Brain microvascular endothelial cell (primary cell): ENCODE results near the gene EYA2.

Experiments
- DNase-seq: peaks from one replicate; pipeline ENCODE4 v3.0.0-alpha.2; 2020
- H3K27ac ChIP-seq: fragments of 250-450 bp; sonication (Bioruptor Pico); 2 replicates; pipeline ENCODE4 v1.5.1; 2020; ENCODE audit warnings: mild to moderate bottlenecking, moderate library complexity
- H3K27me3 ChIP-seq: fragments of 250-450 bp; sonication (Bioruptor Pico); replicated peaks from 2 replicates; pipeline ENCODE4 v1.5.1; 2020; ENCODE audit warnings: mild to moderate bottlenecking
- H3K36me3 ChIP-seq: fragments of 250-450 bp; sonication (Bioruptor Pico); replicated peaks from 2 replicates; pipeline ENCODE4 v1.5.1; 2020; ENCODE audit warnings: mild to moderate bottlenecking
- H3K4me3 ChIP-seq: 2 replicates; pipeline ENCODE4 v1.5.1; 2011; ENCODE audit warnings: low read depth, mild to moderate bottlenecking, control low read depth, low read length, moderate library complexity
- in situ Hi-C: cut with HindIII; loops from 2 replicates; pipeline ENCODE4 v1.10.0; 2017; ENCODE audit warnings: low sequenced_read_pairs, low pct_ligation_motif_present
- TF ChIP-seq, protein P1 (sequence below): IDR thresholded peaks from 2 replicates; pipeline ENCODE4 v1.5.1; 2011; ENCODE audit warnings: low read depth, mild to moderate bottlenecking, moderate library complexity, low read length, control low read depth, inconsistent platforms; ENCODE audit errors: missing control alignments

The EYA2 gene

DNA sequence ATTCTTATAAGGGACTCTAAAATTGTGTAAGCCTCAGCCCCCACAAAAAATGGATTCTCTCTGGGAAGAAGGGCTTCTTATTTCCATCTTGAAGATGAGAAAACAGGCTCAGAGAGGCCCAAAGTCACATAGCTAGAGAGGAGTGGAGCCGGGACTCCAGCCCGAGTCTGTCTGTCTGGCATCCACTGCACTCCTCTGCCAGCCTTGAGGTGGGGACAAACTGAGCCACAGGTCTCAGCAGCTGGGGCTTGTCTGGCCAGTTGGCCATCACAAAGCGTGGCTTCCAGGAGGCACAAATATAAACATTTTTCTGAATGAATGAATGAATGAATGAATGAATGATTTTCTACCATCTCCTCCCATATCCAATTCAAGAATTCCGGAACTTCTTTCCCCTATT is 42.9 kb upstream of the EYA2 start:
- H3K36me3 ChIP-seq: no peaks in the 10 kb centered on the region
- in situ Hi-C loops: no loop called here
- no peak overlapping the region for H3K27ac ChIP-seq
- TF ChIP-seq, protein P1, sequence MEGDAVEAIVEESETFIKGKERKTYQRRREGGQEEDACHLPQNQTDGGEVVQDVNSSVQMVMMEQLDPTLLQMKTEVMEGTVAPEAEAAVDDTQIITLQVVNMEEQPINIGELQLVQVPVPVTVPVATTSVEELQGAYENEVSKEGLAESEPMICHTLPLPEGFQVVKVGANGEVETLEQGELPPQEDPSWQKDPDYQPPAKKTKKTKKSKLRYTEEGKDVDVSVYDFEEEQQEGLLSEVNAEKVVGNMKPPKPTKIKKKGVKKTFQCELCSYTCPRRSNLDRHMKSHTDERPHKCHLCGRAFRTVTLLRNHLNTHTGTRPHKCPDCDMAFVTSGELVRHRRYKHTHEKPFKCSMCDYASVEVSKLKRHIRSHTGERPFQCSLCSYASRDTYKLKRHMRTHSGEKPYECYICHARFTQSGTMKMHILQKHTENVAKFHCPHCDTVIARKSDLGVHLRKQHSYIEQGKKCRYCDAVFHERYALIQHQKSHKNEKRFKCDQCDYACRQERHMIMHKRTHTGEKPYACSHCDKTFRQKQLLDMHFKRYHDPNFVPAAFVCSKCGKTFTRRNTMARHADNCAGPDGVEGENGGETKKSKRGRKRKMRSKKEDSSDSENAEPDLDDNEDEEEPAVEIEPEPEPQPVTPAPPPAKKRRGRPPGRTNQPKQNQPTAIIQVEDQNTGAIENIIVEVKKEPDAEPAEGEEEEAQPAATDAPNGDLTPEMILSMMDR: no peak
- H3K4me3 ChIP-seq: no peak overlapping the region
- DNase-seq: no peak
- peaks cover 3% of the 10 kb centered on the region for H3K27me3 ChIP-seq

DNA sequence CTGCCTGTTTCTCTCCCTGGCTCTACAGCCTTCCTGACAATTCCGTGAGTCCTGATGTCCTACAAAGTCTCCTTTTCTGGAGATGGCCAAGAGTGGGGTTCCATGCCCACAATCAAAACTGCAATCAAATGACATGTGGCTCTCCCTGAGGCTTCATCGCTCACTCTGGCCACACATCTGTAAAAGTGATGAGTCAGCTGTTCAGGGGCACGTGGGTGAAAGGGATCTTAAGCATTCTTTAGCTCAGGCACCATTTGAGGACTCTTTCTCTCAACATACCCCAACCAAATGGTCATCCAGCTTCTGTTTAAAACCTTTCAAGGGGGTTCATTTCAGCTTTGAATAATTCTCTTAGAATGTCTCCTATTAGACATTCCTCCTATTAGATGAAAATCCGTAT is 42.3 kb upstream of the EYA2 start:
- TF ChIP-seq, protein P1: no peak
- Histone ChIP-seq H3K27ac (no peak overlapping the region), H3K4me3 (no peak overlapping the region), H3K27me3 (peaks cover 3% of the 10 kb centered on the region), H3K36me3 (no peaks in the 10 kb centered on the region)
- in situ Hi-C loops: no loop called here
- no peak for DNase-seq

DNA sequence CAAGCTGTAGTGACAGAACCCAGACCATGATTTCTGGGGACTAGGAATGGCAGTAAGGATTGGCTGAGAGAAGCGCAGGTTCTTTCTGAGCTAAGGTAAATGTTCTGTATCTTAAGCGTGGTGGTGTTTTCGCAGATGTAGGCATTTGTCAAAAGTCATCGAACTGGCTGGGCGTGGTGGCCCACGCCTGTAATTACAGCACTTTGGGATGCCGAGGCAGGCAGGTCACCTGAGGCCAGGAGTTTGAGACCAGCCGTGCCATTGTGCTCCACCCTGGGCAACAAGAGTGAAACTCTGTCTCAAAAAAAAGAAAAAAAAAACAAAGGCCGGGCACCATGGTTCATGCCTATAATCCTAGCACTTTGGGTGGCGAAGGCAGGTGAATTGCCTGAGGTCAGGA is 40.7 kb upstream of the EYA2 start:
- TF ChIP-seq, protein P1: no peak
- H3K36me3 ChIP-seq: no peaks in the 10 kb centered on the region
- no peak overlapping the region for H3K27ac ChIP-seq
- peaks cover 4% of the 10 kb centered on the region for H3K27me3 ChIP-seq
- in situ Hi-C loops: no loop called here
- no peak for DNase-seq
- H3K4me3 ChIP-seq: no peak overlapping the region

DNA sequence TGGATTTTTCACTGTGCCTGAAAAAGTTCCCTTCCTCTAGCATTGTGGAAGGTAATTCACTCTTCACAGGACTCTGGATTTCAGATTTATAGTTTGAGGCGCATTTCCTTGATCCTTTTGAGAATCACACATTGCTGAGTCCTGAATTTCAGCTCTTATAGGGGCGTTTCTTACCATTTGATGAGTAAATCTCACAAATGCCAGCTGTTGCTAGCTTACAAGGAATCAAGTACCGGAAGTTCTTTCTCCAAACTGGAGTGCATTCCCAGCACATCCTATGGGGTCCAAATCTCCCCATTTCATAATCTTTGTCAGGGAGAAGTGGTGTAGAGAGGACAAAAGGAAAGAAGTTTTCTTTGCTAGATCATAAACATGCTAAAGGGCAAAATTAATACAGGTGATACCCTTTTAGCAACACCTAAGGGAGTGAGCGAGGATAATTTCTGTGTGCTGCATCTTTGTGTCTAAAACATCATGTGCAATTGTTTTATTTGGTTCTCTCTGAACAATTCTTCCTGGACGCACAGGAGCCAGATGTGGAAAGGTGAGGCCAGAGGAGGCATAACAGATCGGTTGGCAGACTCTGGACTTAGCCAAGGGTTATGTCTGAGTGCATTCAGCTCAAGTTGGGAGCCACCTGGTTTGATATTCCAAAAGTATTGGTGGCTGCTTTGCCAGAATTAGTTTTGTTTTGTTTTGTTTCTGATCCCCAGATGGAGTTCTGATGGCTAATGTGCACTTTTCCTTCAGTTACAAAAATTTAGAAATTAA is 37.4 kb upstream of the EYA2 start:
- DNase-seq: no peak
- no peaks in the 10 kb centered on the region for H3K36me3 ChIP-seq
- in situ Hi-C loops: no loop called here
- TF ChIP-seq, protein P1: no peak
- no peak overlapping the region for H3K4me3 ChIP-seq
- peaks cover 5% of the 10 kb centered on the region for H3K27me3 ChIP-seq
- H3K27ac ChIP-seq: no peak overlapping the region

DNA sequence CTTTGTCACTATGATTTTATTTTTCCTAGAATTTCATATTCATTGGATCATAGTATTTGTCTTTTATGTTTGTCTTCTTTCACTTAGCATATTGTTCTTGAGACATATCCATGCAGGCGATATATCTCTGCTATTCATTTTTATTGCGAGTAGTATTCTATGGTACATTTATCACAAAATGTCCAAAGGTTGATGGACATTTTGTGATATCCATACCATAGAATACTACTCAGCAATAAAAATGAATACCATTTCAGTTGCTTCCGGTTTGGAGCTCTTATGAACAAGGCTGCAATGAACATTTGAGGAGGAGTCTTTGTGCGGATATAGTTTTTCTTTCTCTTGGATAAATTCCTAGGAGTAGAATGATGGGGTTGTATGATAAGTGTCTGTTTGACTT is 28.8 kb upstream of the EYA2 start:
- TF ChIP-seq, protein P1: no peak
- H3K4me3 ChIP-seq: no peak overlapping the region
- H3K27ac ChIP-seq: no peak overlapping the region
- in situ Hi-C loops: no loop called here
- DNase-seq: no peak
- H3K27me3 ChIP-seq: peaks cover 3% of the 10 kb centered on the region
- H3K36me3 ChIP-seq: no peaks in the 10 kb centered on the region

DNA sequence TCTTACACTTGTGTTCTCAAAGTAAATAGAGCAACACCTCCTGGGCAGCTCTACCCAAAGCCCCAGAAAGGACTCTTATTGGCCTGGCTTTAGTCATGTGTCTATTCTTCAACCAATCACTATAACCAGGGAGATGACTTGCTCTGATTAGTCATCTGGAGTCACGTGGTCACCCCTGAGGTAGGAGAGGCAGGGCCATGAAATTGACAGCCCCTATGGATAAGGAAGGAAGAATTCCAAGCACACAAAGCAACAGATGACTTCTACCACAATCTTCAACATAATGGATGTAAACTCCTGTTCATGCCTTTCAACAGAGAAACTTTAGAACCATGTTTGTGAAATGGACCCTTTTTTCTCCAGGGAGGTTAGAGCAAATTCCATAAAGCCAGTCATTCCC is 24.6 kb upstream of the EYA2 start:
- Histone ChIP-seq H3K27ac (no peak overlapping the region), H3K36me3 (no peaks in the 10 kb centered on the region), H3K4me3 (no peak overlapping the region), H3K27me3 (no peaks in the 10 kb centered on the region)
- TF ChIP-seq, protein P1: no peak
- in situ Hi-C loops: no loop called here
- no peak for DNase-seq
